Neural cell (in vitro differentiated cells): ENCODE measurements around the gene SIPA1. TPM values are rescaled to one million over a fixed set of nuclear protein-coding genes. Genes with fewer than 3 reads are reported as not detected.

Experiments used
- H2AFZ ChIP-seq: fragments of 200-600, 300-800 bp; sonication (generic), shearing (Covaris generic); 2 replicates; pipeline ENCODE4 v1.6.0; 2014; ENCODE audit warnings: low read depth, mild to moderate bottlenecking, antibody characterized with exemption, low read length, moderate library complexity
- H3F3A ChIP-seq: fragments of 200-600 bp; shearing (Covaris generic); 2 replicates; pipeline ENCODE4 v1.6.1; 2016; ENCODE audit warnings: mild to moderate bottlenecking, moderate library complexity, mixed read lengths, antibody characterized with exemption, low read length; ENCODE audit not compliant: insufficient read depth, poor library complexity, severe bottlenecking
- H3K27ac ChIP-seq: fragments of 200-600, 300-800 bp; sonication (generic), shearing (Covaris generic); 2 replicates; pipeline ENCODE4 v1.5.1; 2014; ENCODE audit warnings: mild to moderate bottlenecking, low read length, moderate library complexity
- H3K27me3 ChIP-seq: fragments of 300-800, 200-600 bp; sonication (generic), shearing (Covaris generic); 2 replicates; pipeline ENCODE4 v1.6.0; 2014; ENCODE audit warnings: mild to moderate bottlenecking, low read depth, low read length, moderate library complexity; ENCODE audit not compliant: insufficient read depth
- H3K36me3 ChIP-seq: fragments of 300-800, 200-600 bp; sonication (generic), shearing (Covaris generic); 2 replicates; pipeline ENCODE4 v1.5.1; 2014; ENCODE audit warnings: mild to moderate bottlenecking, antibody characterized with exemption, low read length, moderate library complexity; ENCODE audit not compliant: insufficient read depth
- H3K4me2 ChIP-seq: fragments of 300-800, 200-600 bp; sonication (generic), shearing (Covaris generic); 2 replicates; pipeline ENCODE4 v1.6.0; 2014; ENCODE audit warnings: mild to moderate bottlenecking, low read length
- H3K4me3 ChIP-seq: fragments of 300-800, 200-600 bp; sonication (generic), shearing (Covaris generic); 2 replicates; pipeline ENCODE4 v1.5.1; 2014; ENCODE audit warnings: mild to moderate bottlenecking, low read length, moderate library complexity
- H3K79me2 ChIP-seq: fragments of 200-600 bp; shearing (Covaris generic); replicated peaks from 2 replicates; pipeline ENCODE4 v1.6.0; 2014; ENCODE audit warnings: mild to moderate bottlenecking, low read length, moderate library complexity; ENCODE audit not compliant: insufficient read depth
- H3K9ac ChIP-seq: fragments of 300-800, 200-600 bp; sonication (generic), shearing (Covaris generic); 2 replicates; pipeline ENCODE4 v1.6.1; 2016; ENCODE audit warnings: mild to moderate bottlenecking, low read length, mixed read lengths
- H3K9me2 ChIP-seq: fragments of 200-600 bp; shearing (Covaris generic); 2 replicates; pipeline ENCODE4 v1.6.1; 2016; ENCODE audit warnings: mild to moderate bottlenecking, low read length, mixed read lengths; ENCODE audit not compliant: insufficient read depth
- H3K9me3 ChIP-seq: fragments of 200-600, 300-800 bp; sonication (generic), shearing (Covaris generic); 2 replicates; pipeline ENCODE4 v1.6.1; 2016; ENCODE audit warnings: mild to moderate bottlenecking, mixed run types, low read length, moderate library complexity, mixed read lengths
- H4K20me1 ChIP-seq: fragments of 200-600 bp; shearing (Covaris generic); 2 replicates; pipeline ENCODE4 v1.6.1; 2016; ENCODE audit warnings: mild to moderate bottlenecking, mixed run types; ENCODE audit not compliant: insufficient read depth
- CTCF ChIP-seq: fragments of 450-650 bp; IDR thresholded peaks from 2 replicates; pipeline ENCODE4 v1.5.1; 2014; ENCODE audit warnings: antibody characterized with exemption, mild to moderate bottlenecking, moderate library complexity; ENCODE audit not compliant: poor library complexity, severe bottlenecking
- EP300 ChIP-seq: fragments of 450-650 bp; conservative IDR thresholded peaks from 2 replicates; pipeline ENCODE4 v1.6.1; 2014; ENCODE audit warnings: antibody characterized with exemption, mild to moderate bottlenecking, moderate library complexity; ENCODE audit not compliant: poor library complexity, severe bottlenecking
- EZH2 ChIP-seq: fragments of 200-600, 300-800 bp; shearing (Covaris generic), sonication (generic); IDR thresholded peaks from 2 replicates; pipeline ENCODE4 v1.6.1; 2014; ENCODE audit warnings: antibody characterized with exemption, low read length, borderline replicate concordance, mild to moderate bottlenecking; ENCODE audit not compliant: insufficient read depth, poor library complexity, severe bottlenecking
- MXI1 ChIP-seq: fragments of 450-650 bp; conservative IDR thresholded peaks from 2 replicates; pipeline ENCODE4 v1.6.1; 2014; ENCODE audit warnings: antibody characterized with exemption, mild to moderate bottlenecking; ENCODE audit not compliant: poor library complexity, severe bottlenecking
- POLR2AphosphoS5 ChIP-seq: IDR thresholded peaks from 2 replicates; pipeline ENCODE4 v1.6.1; 2012
- RAD21 ChIP-seq: fragments of 450-650 bp; conservative IDR thresholded peaks from 2 replicates; pipeline ENCODE4 v1.6.1; 2014; ENCODE audit warnings: antibody characterized with exemption, mild to moderate bottlenecking, moderate library complexity
- REST ChIP-seq: IDR thresholded peaks from 2 replicates; pipeline ENCODE4 v1.6.1; 2012; ENCODE audit warnings: borderline replicate concordance
- SMC3 ChIP-seq: fragments of 450-650 bp; conservative IDR thresholded peaks from 2 replicates; pipeline ENCODE4 v1.6.1; 2014; ENCODE audit warnings: antibody characterized with exemption, mild to moderate bottlenecking, moderate library complexity; ENCODE audit not compliant: poor library complexity
- TAF1 ChIP-seq: IDR thresholded peaks from 2 replicates; pipeline ENCODE4 v1.6.1; 2012; ENCODE audit warnings: low read depth
- polyA plus RNA-seq: library from polyadenylated mRNA; depleted of rRNA; stranded (reverse); fragments of >200 nt; gene quantifications from 2 replicates; pipeline ENCODE4 v1.2.3, GENCODE V29; 2014

SIPA1 gene
- polyA plus RNA-seq, 1 donor from 2014 or later, result 6.5 TPM

GRCh38 chr11:65617136-65617850, 20.6 kb upstream of the SIPA1 start:
- Histone ChIP-seq H3K79me2 (peaks cover 18% of the 10 kb centered on the region), H3K4me2 (peak overlapping the region; percentile 84), H3K4me3 (peak overlapping the region; percentile 81), H4K20me1 (no peaks in the 10 kb centered on the region), H3K27ac (no peak overlapping the region), H3F3A (no peaks in the 10 kb centered on the region), H3K9me3 (no peaks in the 10 kb centered on the region), H3K9ac (peak overlapping the region; percentile 76), H3K27me3 (no peaks in the 10 kb centered on the region), H3K9me2 (no peaks in the 10 kb centered on the region), H3K36me3 (no peaks in the 10 kb centered on the region), H2AFZ (no peak overlapping the region)
- TF ChIP-seq CTCF (no peak), POLR2AphosphoS5 (no peak), REST (no peak), TAF1 (no peak), EZH2 (no peak), RAD21 (no peak), SMC3 (no peak), EP300 (no peak), MXI1 (no peak)

- Histone ChIP-seq H3K79me2 (peaks cover 18% of the 10 kb centered on the region), H3F3A (no peaks in the 10 kb centered on the region), H3K9ac (no peak overlapping the region), H4K20me1 (no peaks in the 10 kb centered on the region), H3K4me2 (no peak overlapping the region), H3K36me3 (no peaks in the 10 kb centered on the region), H3K27ac (no peak overlapping the region), H3K9me3 (no peaks in the 10 kb centered on the region), H3K9me2 (no peaks in the 10 kb centered on the region), H3K4me3 (no peak overlapping the region), H2AFZ (no peak overlapping the region), H3K27me3 (no peaks in the 10 kb centered on the region)
- TF ChIP-seq EP300, result no peak
- TF ChIP-seq REST, result no peak
- TF ChIP-seq EZH2, result no peak
- no peak for TF ChIP-seq CTCF
- no peak for TF ChIP-seq MXI1
- no peak for TF ChIP-seq TAF1
- TF ChIP-seq SMC3, result no peak
- no peak for TF ChIP-seq POLR2AphosphoS5
- TF ChIP-seq RAD21, result no peak
Observed at GRCh38 chr11:65617990-65618751, 19.7 kb upstream of the SIPA1 start.
